AG20443 (cell line): ENCODE measurements around the gene AFDN.

Experiments used
- DNase-seq: peaks from one replicate; pipeline ENCODE4 v3.0.0; 2012; ENCODE audit warnings: low spot score, mixed read lengths

Gene AFDN

DNA sequence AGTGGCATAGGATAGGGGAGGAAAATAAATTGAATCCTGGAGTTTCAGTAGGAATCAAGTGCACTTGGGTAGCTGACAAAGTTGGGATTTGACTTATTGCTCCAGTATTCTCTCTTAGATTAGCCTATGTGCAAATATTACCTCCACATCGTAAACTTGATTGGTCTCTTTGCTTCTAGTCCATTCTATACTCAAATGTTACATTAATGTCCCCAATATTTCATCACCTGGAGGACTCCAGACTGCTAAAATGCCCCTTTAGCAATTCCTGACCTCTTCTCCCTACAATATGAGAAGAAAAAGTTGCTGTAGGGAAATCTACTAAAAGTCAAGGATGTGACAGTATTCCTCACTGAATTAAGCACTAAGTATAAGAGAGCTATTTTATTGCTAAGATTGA, 16.3 kb downstream of the AFDN start:
- no peak for DNase-seq

DNA sequence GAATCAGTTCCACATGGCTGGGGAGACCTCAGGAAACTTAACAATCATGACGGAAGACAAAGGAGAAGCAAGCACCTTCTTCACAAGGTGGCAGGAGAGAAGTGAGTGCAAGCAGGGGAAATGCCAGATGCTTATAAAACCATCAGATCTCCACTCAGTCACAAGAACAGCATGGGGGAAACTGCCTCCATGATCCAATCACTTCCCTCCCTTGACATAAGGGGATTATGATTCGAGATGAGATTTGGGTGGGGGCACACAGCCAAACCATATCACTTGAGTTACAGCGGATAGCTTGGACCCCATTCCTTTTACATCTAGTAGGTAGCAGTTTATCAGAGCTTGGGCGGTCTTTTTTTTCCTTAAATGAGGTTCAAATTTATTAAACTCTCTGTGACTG, 19.1 kb downstream of the AFDN start:
- DNase-seq = no peak

DNA sequence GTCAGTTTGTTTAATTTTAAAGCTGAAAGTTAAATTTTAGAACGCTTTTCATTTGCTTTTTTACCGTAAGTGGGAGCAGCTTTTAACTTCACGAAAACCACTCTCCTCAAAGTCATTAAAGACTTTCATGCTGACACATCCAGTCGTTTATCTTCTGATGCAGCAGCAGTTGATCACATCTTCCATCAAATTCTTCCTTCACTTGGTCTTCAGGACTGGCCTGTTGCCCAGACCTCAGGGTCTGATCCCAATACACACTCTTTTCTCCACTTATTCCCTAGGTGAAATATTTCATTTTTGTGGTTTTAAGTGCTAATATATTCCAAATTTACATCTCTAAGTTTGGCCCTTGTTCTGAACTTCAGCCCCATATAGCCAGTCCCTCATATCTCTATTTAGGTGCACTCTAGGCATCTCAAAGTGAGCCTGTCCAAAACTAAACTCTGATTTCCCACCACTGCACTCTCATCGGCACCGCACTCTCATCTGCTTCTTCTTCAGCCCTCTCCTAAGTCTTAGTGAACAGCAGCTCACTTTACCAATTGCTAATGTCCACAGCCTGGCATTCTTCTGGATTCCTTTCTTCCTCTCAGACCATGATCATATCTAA, 20.4 kb downstream of the AFDN start:
- no peak for DNase-seq

DNA sequence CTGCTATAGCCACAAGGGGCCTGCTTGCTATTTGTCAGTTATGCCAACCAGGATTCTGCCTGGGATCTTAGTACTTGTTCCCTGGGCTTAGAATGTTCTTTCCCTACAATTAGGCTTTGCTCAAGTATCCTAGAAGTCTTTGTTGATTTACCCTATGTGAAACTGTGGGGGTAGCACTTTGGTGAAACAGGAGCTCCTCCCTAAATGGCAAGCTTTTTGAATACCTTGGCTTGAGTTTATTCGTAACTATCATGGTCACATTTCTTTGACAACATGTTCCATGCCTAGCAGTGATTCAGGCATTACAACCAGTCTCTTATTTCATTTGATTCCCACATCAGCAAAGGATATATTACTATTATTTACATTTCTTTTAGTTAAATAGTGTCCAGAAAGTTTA, 21.2 kb downstream of the AFDN start:
- no peak for DNase-seq

DNA sequence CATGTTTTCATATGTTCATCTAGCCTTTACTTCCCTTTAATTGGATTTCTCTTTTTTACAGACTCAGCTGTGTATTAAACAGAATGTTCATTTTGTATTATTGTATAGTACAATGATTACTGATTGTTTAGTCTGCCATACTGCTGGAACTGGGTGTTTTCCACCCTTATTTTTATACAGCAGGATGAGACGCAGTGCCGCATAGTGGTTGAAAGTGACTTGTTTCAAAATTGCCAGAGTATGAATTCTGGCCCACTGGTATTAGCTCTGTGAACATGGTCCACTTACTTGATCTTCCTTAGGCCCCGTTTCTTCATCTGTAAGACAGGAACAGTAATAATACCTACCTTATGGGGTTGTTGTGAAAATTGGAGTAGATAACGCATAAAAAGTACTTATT, 22.1 kb downstream of the AFDN start:
- no peak for DNase-seq

DNA sequence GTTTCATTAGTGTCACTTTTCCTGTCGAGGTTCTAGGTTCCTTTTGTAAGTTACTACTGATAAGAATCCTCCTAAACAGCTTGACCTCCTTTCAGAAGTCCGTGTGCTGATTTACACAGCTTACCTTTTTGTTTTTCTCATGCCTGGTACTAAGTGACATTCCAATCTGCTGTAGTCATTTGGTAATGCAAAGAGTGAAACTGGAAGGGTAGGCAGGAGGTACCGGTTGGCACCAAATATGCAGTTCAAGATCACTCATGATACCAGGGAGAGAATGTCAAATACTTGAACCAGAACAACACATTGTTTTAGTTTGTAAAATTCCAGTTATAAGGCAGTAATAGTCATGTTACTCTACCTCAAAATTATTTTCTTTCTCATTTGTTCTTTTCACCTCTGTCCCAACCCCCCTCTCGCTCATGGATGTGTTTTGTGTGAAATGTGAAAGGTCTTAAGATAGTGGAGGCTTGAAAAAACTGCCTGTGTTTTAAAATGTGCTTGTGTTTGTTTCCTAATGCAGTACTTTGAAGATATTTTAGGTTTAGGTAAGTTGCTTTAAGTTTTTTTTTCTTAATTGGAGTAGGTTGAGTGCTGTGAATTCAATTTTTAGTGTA, 23.2 kb downstream of the AFDN start:
- DNase-seq = no peak

DNA sequence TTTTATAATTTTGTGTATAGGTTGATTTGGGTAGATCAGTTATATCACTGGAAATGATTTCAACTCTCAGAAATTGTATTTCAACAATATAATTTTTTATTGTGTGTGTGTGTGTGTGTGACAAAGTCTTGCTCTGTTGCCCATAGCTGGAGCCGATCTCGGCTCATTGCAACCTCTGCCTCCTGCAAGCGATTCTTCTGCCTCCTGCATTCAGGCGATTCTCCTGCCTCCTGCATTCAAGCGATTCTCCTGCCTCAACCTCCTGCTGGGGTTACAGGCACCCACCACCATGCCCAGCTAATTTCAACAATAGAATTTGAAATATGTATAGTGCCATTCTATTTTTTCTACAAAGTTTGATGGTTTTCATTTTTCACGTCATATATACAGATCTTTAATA, 24.1 kb downstream of the AFDN start:
- no peak for DNase-seq

DNA sequence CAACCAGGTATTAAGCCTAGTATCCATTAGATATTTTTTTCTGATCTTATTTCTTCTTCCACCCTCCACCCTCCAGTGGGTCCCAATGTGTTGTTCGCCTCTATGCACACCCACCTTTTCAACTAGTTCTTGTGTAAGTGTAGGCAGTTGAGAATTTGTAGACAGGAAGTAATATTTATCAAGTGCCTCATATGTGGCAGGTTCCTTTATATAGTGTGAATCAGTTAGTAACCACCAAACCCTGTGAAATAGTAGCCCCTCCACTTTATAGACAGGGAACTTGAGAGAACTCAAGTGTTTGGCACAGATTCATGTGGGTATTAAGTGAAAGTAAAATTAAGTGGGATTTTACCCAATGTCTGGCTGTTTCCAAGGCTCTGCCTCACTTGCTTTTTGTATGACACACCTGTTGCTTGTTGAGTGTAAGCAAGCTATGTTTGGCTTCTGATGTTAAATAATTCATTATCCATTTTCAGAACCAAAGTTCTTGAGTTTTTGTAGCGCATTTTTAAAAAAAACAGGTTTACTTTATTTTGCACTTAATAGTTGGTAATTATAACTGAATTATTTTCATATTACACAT, 24.8 kb downstream of the AFDN start:
- no peak for DNase-seq

DNA sequence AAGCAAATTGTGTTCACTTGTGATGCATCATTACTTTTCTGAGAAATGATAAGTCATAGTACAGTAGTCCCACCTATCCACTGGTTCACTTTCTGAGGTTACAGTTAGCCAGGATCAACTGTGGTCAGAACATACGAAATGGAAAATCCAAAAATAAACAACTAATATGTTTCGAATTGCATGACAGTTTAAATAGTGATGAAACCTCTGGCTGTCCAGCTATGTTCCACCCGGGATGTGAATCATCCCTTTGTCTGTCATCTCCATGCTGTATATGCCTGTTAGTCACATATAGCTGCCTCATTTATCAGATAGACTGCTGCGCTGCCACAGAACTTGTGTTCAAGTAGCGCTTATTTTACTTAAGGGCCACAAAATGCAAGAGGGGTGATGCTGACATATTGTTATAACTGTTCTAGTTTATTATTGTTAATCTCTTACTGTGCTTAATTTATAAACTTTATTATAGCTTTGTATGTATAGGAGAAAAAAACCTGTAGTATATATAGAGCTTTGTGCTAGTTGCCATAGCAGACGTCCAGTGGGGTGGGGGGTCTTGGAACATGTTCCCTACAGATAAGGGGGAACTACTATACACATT, 29.2 kb downstream of the AFDN start:
- DNase-seq = peak; percentile 71

DNA sequence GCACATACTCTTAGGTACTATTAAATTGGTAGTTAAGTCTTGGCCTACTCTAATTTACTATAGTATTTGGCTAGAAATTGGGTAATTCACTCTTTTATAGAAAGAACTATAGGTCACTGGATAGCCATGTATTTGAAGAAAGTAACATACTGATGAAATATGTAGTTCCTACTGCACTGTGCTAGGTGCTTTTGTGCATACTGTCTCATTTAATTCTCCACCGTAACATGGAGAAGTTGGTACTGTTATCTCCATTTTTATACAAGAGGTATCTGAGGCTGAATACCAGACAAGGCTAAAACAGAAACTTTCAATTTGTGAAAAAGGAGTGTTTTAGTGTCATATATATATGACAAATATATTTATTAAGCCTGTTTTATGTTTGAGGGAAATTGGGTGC, 29.8 kb downstream of the AFDN start:
- DNase-seq = no peak

DNA sequence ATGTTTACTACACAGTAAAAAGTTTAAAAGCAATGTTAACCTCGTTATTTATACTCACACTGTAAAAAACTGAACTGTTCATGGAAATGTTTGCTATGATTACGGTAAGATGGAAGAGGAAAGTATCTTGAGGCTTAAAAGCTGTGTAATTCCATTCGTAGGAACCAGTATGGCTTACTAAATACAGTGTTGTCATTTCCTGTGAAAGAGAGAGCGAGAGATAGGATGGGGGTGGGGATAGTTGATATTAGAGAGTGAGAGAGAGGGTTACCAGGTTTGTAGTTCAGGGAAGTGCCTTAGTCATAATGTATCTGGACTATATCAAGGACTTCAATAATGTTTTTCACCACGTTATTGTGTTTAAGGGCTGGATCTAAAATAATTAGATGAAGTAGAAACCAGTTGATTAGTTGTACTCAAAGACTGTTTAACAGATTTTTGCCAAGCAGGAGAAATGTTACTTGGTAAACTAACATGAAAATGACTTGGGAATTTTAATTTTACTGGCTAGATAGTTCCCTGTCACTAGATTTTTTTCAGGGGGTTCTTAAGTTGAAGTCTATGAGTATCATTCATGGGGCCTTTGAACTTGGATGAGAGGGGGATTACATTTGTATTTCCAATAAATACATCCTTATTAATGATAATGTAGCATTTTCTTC, 30.4 kb downstream of the AFDN start:
- no peak for DNase-seq

DNA sequence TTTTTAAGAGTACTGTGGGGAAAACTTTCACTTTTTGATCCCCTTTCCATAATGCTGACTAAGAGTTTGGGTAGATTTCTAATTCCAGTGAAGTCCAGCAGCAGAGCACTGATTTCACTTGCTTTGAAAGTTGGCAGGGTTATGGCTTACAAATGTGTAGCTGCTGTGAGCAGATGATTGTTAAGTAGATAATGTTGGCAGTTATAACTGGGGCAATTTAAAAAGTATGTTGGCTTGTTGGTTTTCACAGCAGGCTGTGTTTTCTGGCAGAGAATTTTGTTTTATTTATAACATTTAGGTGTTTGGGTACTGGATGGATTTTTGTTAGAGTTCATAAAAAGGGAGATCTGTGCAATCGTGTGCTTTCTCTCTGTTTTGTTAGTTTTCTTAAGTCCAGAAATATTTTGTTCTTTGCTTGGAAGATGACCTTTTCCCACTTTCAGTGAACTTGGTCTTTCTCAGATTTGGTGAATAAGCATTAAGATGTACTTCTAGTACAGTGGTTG, 31.4 kb downstream of the AFDN start:
- peak; percentile 33 for DNase-seq

DNA sequence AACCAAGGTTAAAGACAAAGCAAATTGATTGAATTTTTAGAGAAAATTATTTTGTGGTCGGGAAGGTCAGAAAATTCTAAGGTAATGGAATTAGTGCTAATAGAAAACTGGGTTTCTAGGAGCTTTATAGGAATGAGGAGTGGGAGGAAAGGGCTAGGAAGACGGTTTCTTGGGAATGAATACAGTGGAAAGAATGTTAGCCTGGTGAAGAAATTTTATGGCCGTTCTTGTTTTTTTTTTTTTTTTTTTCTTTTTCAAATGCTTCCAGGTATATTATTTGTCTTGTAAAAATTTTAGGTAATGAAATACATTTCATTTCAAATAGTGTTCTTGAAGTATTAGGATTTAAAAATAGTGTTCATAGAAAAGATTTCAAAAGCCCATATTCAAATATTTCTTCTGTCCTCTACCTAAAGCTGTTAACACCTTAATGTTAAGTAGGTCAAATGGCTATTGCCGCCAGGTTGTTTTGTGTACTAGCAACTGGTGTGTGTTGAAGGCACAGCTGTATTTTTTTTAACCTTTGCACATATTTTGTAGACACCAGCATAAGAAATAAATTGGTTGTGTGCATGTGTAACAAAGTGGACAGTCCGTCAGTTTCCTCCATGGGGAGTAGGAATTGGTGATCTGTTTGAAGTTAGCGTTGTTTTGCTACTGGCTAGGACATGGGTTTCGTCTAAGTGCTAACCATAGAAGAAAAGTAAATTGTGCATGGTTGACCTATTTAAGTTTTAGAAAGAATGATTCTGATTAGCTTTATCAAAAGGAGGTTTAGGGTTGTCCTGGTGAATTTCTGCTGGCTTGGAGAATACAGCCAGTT, 32.3 kb downstream of the AFDN start:
- DNase-seq = no peak

DNA sequence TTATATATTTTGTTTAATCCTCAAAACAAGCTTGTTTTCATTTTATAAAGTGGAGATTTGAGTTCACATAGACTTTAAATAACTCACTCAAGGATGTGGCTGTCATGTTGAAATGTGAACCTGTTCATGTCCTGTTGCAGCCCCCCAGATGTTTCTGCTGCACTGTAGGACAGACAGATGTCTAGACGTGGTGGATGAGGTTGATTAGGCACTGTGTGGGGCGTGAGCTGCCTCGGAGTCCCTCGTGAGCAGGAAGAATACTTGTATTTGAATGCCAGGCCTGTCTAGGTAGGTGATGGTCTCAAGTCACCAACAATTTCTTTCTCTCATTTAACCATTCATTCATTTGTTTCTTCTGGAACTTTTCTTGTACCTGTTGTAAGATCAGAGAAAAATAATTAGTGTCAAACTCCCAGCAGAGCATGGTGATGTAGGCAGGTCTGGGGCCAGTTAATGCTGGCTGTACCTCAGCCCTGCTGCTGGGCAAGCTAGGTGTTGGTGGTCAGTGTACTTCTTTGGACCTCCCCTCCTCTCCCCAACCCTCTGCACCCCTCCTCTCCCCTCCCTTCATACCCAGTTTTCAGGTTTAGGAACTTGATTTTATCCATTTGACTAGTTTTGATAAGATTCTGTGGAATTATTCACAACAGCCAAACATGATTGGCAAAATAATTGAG, 34.0 kb downstream of the AFDN start:
- DNase-seq = no peak

DNA sequence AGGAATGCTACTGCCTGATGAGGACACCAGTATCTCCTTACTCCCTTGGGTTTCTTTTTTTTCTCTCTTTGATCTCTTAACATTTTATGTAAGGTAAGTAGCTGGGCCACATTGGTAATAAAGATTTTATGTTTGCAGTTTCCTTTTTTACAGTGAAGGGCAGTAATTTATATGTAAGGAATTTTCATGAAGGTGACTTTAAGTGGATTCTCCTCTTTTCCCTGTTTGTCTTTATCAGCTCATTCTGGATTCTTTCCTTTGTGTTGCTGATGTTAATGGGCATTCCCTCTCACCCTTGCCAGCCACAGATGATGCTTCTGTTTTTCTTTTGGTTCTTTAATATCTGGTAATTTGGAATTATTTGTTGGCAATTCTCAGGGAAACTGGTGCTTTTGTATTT, 34.7 kb downstream of the AFDN start:
- DNase-seq = no peak

DNA sequence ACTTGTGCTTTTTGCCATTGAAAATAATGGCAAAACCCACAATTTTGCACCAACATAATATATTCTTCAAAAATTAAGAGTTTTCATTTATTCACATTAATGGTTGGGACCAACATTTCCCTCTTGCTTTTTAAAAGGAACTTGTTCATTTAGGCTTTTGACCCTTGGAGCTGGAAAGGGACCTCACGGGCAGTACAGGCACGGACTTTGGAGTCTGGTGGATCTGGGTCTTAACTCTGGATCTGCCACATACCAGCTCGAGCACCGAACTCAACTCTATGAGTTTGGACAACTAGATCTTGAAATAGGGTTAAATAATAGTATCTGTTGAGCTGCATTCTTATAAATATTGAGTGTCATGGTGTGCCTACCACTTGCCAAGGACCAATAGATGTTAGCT, 37.2 kb downstream of the AFDN start:
- DNase-seq = no peak

DNA sequence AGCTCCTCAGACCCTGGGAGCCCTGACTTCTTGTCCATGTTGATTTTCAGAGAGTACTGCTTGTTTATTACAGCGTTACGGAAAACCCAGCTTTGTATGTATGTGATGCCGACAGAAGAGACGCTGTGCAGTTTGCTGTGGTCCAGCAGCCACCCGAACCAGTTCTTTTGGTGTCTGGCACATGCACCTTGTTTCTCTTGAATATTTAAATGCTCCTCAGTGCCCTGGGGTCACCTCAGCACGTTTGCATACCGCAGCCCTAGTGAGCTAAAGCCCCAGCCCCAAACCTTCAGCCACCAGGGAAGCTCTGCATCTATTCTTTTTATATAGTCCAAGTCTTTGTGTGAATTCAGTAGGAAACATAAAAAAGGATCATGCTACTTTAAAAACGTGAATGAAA, 39.9 kb downstream of the AFDN start:
- no peak for DNase-seq

DNA sequence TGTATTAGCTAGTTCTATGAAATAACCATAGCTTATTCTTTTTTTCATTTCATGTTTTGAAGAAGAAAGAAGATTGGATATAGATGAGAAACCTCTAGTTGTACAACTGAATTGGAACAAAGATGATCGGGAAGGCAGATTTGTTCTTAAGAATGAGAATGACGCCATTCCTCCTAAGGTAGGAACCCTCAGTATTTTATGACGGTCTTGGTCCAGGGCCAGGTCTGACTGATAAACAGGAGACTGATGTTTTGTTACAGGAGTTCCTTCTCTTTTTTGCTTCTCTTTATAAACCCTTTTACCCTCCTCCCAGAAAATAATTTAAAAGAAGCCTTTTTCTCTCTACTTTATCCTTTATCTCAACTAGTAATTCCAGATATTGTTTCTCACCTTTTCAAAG, 43.6 kb downstream of the AFDN start:
- DNase-seq = no peak

DNA sequence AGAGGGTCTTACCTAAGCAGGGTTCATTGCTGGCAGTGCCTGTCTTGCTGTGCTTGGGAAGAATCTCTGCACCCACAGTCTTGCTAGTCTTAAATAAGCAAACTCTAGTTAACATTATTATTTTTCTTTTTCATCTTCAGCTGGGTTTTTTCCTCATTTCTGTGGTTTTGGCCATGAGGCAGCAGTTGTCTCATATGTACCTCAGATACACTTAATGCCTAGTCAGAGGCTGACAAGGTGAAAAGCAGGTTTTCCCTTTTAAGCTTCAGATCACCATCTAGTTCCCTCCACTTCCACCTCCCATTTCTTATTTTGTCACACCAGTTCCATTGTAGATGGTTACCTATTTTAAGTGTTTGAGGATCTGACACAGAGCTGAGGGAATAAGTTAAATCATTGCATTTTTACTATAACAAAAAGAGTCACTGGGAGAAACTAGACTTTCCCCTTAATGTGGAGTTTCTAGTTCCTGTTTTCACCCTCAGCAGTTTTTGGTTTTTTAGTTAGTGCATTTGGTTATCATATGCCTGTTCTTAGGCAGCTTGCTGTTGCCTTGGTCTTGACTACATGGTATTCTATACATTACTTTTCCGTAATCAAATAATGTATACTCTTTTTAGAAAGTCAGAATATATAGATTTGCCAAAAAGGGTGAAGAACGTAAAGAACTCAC, 46.0 kb downstream of the AFDN start:
- DNase-seq = no peak

DNA sequence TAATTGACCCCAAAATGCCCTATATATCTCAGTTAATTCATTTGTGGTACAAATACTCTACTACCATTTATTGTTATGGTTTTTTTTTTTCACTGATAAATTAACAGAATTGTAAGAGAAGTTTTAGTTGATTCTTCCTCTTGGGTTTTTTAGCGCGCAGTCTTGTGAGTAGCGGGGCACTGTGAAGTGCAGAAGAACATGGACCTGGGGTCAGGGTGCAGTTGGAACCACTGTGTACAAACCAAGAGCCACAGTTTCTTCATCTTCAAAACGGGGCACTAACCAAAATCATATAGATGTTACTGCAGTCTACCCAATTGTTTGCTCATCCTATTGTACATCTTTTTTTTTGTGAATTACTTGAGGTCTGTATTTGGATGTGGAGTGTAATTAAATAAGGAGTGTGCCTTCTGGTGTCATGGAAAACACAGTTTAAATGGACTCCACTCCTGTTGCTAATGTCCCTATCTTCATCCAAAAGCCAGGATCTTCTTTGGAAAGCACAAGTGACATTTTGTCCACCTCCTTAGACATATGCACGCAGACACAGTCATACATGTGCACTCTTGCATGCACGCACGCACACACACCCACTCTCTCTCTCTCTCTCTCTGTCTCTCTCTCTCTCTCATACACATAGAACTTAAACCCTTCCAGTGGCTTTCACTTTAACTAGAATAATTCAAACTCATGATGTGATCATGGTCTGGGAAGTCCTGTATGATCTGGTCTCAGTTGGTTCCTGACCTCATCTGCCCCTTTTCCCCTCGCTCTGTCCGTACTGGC, 51.5 kb downstream of the AFDN start:
- no peak for DNase-seq
